Fibroblast of the aortic adventitia (primary cell): ENCODE measurements around the gene COL5A3. TPM values are rescaled to one million over a fixed set of nuclear protein-coding genes. Genes with fewer than 3 reads are reported as not detected.

Experiments used
- DNase-seq: peaks from one replicate; pipeline ENCODE4 v3.0.0-alpha.2; 2010; ENCODE audit warnings: low read depth
- H3K4me3 ChIP-seq: 2 replicates; pipeline ENCODE4 v1.5.1; 2011; ENCODE audit warnings: low read depth, mild to moderate bottlenecking, control low read depth, low read length, moderate library complexity
- CTCF ChIP-seq: IDR thresholded peaks from 2 replicates; pipeline ENCODE4 v1.5.1; 2011; ENCODE audit warnings: mild to moderate bottlenecking, low read length, control low read depth, inconsistent platforms; ENCODE audit not compliant: insufficient read depth
- small RNA-seq: library from RNA; depleted of rRNA; stranded (forward); fragments of <200 nt; gene quantifications from one replicate; pipeline ENCODE3, GENCODE V24; 2012
- total RNA-seq: library from RNA; depleted of rRNA; stranded (reverse); fragments of >200 nt; gene quantifications from 2 replicates; pipeline ENCODE4 v1.2.3, GENCODE V29; 2012; ENCODE audit warnings: low replicate concordance

The COL5A3 gene
- total RNA-seq, 1 donor = 4.1 TPM

GRCh38 chr19:9910625-9911024, 99.7 kb downstream of the COL5A3 start:
- TF ChIP-seq CTCF = no peak
- no peak overlapping the region for H3K4me3 ChIP-seq
- DNase-seq = no peak

Small RNA genes within 50 kb of the gene (small RNA-seq; reads per million reads assigned to genes)
- not detected for gene MIR5589

Other genes with a start within 250 kb of the COL5A3 start
- gene ZNF846, start 241.8 kb downstream of the COL5A3 start, total RNA-seq = 14.6 and 46.0 TPM in 2 replicates
- 14.4 and 27.8 TPM in 2 replicates for gene FBXL12, start 191.4 kb downstream of the COL5A3 start, total RNA-seq
- gene UBL5, start 182.6 kb downstream of the COL5A3 start, total RNA-seq = 83.8 and 272 TPM in 2 replicates
- gene PIN1, start 175.2 kb downstream of the COL5A3 start, total RNA-seq = 18.6 and 59.7 TPM in 2 replicates
- gene OLFM2, start 74.0 kb downstream of the COL5A3 start, total RNA-seq = 0.82 and 16.0 TPM in 2 replicates
- not detected in 2 replicates for gene RDH8, start 3.0 kb upstream of the COL5A3 start, total RNA-seq
- gene SHFL, start 75.8 kb upstream of the COL5A3 start, total RNA-seq = 18.4 and 22.7 TPM in 2 replicates
- 0.09 and 0.90 TPM in 2 replicates for gene ANGPTL6, start 92.2 kb upstream of the COL5A3 start, total RNA-seq
- gene PPAN, start 95.9 kb upstream of the COL5A3 start, total RNA-seq = 7.8 and 21.8 TPM in 2 replicates
- gene P2RY11, start 101.2 kb upstream of the COL5A3 start, total RNA-seq = 0.33 and 3.0 TPM in 2 replicates
- gene EIF3G, start 109.4 kb upstream of the COL5A3 start, total RNA-seq = 120 and 193 TPM in 2 replicates
- 72.9 and 116 TPM in 2 replicates for gene DNMT1, start 184.4 kb upstream of the COL5A3 start, total RNA-seq
- 9.7 and 44.6 TPM in 2 replicates for gene S1PR2, start 220.8 kb upstream of the COL5A3 start, total RNA-seq
- 23.1 and 33.9 TPM in 2 replicates for gene MRPL4, start 241.7 kb upstream of the COL5A3 start, total RNA-seq